ENCODE data around the gene RIGI.

GRCh38 chr9:32573821-32574220 is 47.8 kb upstream of the RIGI start:
- no peak for TF ChIP-seq POLR2A (IDR thresholded peaks at IDR 0.05)
- TF ChIP-seq, protein P1, sequence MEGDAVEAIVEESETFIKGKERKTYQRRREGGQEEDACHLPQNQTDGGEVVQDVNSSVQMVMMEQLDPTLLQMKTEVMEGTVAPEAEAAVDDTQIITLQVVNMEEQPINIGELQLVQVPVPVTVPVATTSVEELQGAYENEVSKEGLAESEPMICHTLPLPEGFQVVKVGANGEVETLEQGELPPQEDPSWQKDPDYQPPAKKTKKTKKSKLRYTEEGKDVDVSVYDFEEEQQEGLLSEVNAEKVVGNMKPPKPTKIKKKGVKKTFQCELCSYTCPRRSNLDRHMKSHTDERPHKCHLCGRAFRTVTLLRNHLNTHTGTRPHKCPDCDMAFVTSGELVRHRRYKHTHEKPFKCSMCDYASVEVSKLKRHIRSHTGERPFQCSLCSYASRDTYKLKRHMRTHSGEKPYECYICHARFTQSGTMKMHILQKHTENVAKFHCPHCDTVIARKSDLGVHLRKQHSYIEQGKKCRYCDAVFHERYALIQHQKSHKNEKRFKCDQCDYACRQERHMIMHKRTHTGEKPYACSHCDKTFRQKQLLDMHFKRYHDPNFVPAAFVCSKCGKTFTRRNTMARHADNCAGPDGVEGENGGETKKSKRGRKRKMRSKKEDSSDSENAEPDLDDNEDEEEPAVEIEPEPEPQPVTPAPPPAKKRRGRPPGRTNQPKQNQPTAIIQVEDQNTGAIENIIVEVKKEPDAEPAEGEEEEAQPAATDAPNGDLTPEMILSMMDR (IDR thresholded peaks at IDR 0.05) = no peak
